GM18951 (cell line): ENCODE results near the gene CARS1.

ENCODE experiments used
- POLR2A ChIP-seq: IDR thresholded peaks from 4 replicates; pipeline ENCODE4 v1.6.1; 2011; ENCODE audit warnings: mild to moderate bottlenecking; ENCODE audit not compliant: insufficient read length, insufficient read depth; ENCODE audit errors: extremely low read depth
- in situ Hi-C: fragments of 300-500 bp; cut with MboI; formaldehyde crosslinking; loops from one replicate; pipeline ENCODE4 v1.12.0; 2022; ENCODE audit warnings: low sequenced_read_pairs, mixed read lengths, inconsistent platforms; ENCODE audit not compliant: unreplicated experiment

Gene CARS1

GRCh38 chr11:2999464-2999998 is 57.7 kb downstream of the CARS1 start:
- in situ Hi-C loops: no loop called here
- TF ChIP-seq POLR2A: no peak

- in situ Hi-C loops: no loop called here
Measured at GRCh38 chr11:2998073-2998850, 59.0 kb downstream of the CARS1 start.

GRCh38 chr11:2997406-2997805 is 59.8 kb downstream of the CARS1 start:
- TF ChIP-seq POLR2A: no peak
- in situ Hi-C loops: no loop called here

More at GRCh38 chr11:2998073-2998850, 59.0 kb downstream of the CARS1 start:
- no peak for TF ChIP-seq POLR2A

- in situ Hi-C loops: no loop called here
- no peak for TF ChIP-seq POLR2A
Measured at GRCh38 chr11:2996976-2997375, 60.2 kb downstream of the CARS1 start.

- in situ Hi-C loops: no loop called here
- no peak for TF ChIP-seq POLR2A
Measured at GRCh38 chr11:2995893-2996554, 61.2 kb downstream of the CARS1 start.

GRCh38 chr11:2995031-2995561 is 62.1 kb downstream of the CARS1 start:
- in situ Hi-C loops: no loop called here
- TF ChIP-seq POLR2A: no peak

GRCh38 chr11:2994336-2994730 is 62.9 kb downstream of the CARS1 start:
- in situ Hi-C loops: no loop called here
- no peak for TF ChIP-seq POLR2A

- TF ChIP-seq POLR2A: no peak
- in situ Hi-C loops: no loop called here
Measured at GRCh38 chr11:2992997-2993325, 64.3 kb downstream of the CARS1 start.

GRCh38 chr11:2992234-2992996 is 64.8 kb downstream of the CARS1 start, which contains the start of gene NAP1L4:
NAP1L4 (minus strand) TSS chr11:2992329; CDS start chr11:2979220, 13,109 bp downstream.
- in situ Hi-C loops: no loop called here
- TF ChIP-seq POLR2A: peak; percentile 84

GRCh38 chr11:2991452-2992233 is 65.6 kb downstream of the CARS1 start:
- TF ChIP-seq POLR2A: no peak

GRCh38 chr11:2990617-2991451 is 66.4 kb downstream of the CARS1 start:
- in situ Hi-C loops: no loop called here
- peak; percentile 24 for TF ChIP-seq POLR2A

More at GRCh38 chr11:2991452-2992233, 65.6 kb downstream of the CARS1 start:
- in situ Hi-C loops: no loop called here
